ENCODE measurements around the gene CNIH3. TPM values are rescaled to one million over a fixed set of nuclear protein-coding genes. Genes with fewer than 3 reads are reported as not detected.

CNIH3 gene
- total RNA-seq, 3 donors from 2014 or later (not counting 1 experiment from before 2014, with no cell fraction given), result 2.8 to 5.4 (median 5.0) TPM

GRCh38 chr1:224760163-224760562 is 144.0 kb downstream of the CNIH3 start:
- 82% methylated on average over 2 of the region's 2 CpGs for WGBS (ENCODE audit: insufficient coverage)
- Histone ChIP-seq H3K36me3 (ENCODE audit: control insufficient read depth, insufficient read depth, low read length) (no peaks in the 10 kb centered on the region), H3K27ac (ENCODE audit: low read length) (no peak overlapping the region), H3K9me3 (ENCODE audit: control insufficient read depth, insufficient read depth, low read length) (no peaks in the 10 kb centered on the region), H3K4me1 (ENCODE audit: control insufficient read depth, insufficient read depth, low read length) (no peaks in the 10 kb centered on the region), H3K4me3 (ENCODE audit: low read length) (no peak overlapping the region), H3K27me3 (ENCODE audit: control insufficient read depth, insufficient read depth, low read length) (no peaks in the 10 kb centered on the region)
- no peak for TF ChIP-seq CTCF (IDR thresholded peaks at IDR 0.05)
- peaks cover 13% of the 10 kb centered on the region for H3K36me3 Mint-ChIP-seq
- peaks cover 4 to 7% of the 10 kb centered on the region in 2 donors for H3K9me3 Mint-ChIP-seq
- H3K27ac Mint-ChIP-seq, result no peak overlapping the region
- intact Hi-C loops (cut with micrococcal nuclease), result no loop called here
- no peak for ATAC-seq
- H3K4me1 Mint-ChIP-seq, result no peaks in the 10 kb centered on the region
- no peak overlapping the region for H3K4me3 Mint-ChIP-seq
- H3K27me3 Mint-ChIP-seq (ENCODE audit: low read depth in 2 of 2), result peaks cover 0 to 3% of the 10 kb centered on the region in 2 donors
- no peak for DNase-seq

GRCh38 chr1:224761245-224761644 is 145.1 kb downstream of the CNIH3 start:
- 76% methylated on average over 1 of the region's 1 CpG for WGBS (ENCODE audit: insufficient coverage)
- peaks cover 13% of the 10 kb centered on the region for H3K36me3 Mint-ChIP-seq
- DNase-seq (no peak), ATAC-seq (no peak)
- no peak for TF ChIP-seq CTCF (IDR thresholded peaks at IDR 0.05)
- H3K36me3 ChIP-seq (ENCODE audit: control insufficient read depth, insufficient read depth, low read length), result no peaks in the 10 kb centered on the region
- H3K4me3 ChIP-seq (ENCODE audit: low read length), result no peak overlapping the region
- no peak overlapping the region for H3K4me3 Mint-ChIP-seq
- H3K9me3 ChIP-seq (ENCODE audit: control insufficient read depth, insufficient read depth, low read length), result no peaks in the 10 kb centered on the region
- no peak overlapping the region for H3K27ac ChIP-seq (ENCODE audit: low read length)
- H3K27me3 Mint-ChIP-seq (ENCODE audit: low read depth in 2 of 2), result peaks cover 0 to 3% of the 10 kb centered on the region in 2 donors
- no peaks in the 10 kb centered on the region for H3K4me1 ChIP-seq (ENCODE audit: control insufficient read depth, insufficient read depth, low read length)
- no peaks in the 10 kb centered on the region for H3K4me1 Mint-ChIP-seq
- no peak overlapping the region for H3K27ac Mint-ChIP-seq
- H3K9me3 Mint-ChIP-seq, result peaks cover 4 to 7% of the 10 kb centered on the region in 2 donors
- H3K27me3 ChIP-seq (ENCODE audit: control insufficient read depth, insufficient read depth, low read length), result no peaks in the 10 kb centered on the region
- intact Hi-C loops (cut with micrococcal nuclease), result no loop called here

- Histone ChIP-seq H3K4me3 (ENCODE audit: low read length) (no peak overlapping the region), H3K9me3 (ENCODE audit: control insufficient read depth, insufficient read depth, low read length) (no peaks in the 10 kb centered on the region), H3K27ac (ENCODE audit: low read length) (no peak overlapping the region), H3K4me1 (ENCODE audit: control insufficient read depth, insufficient read depth, low read length) (no peaks in the 10 kb centered on the region), H3K36me3 (ENCODE audit: control insufficient read depth, insufficient read depth, low read length) (no peaks in the 10 kb centered on the region), H3K27me3 (ENCODE audit: control insufficient read depth, insufficient read depth, low read length) (no peaks in the 10 kb centered on the region)
- intact Hi-C loops (cut with micrococcal nuclease), result no loop called here
- WGBS (ENCODE audit: insufficient coverage), result 45% methylated on average over 1 of the region's 2 CpGs
- DNase-seq (no peak), ATAC-seq (no peak)
- no peaks in the 10 kb centered on the region for H3K4me1 Mint-ChIP-seq
- H3K9me3 Mint-ChIP-seq, result peaks cover 4 to 7% of the 10 kb centered on the region in 2 donors
- H3K27me3 Mint-ChIP-seq (ENCODE audit: low read depth in 2 of 2), result peaks cover 4 to 6% of the 10 kb centered on the region in 2 donors
- no peak for TF ChIP-seq CTCF (IDR thresholded peaks at IDR 0.05)
- H3K27ac Mint-ChIP-seq, result no peak overlapping the region
- H3K36me3 Mint-ChIP-seq, result peaks cover 13% of the 10 kb centered on the region
- no peak overlapping the region for H3K4me3 Mint-ChIP-seq
These were observed 145.9 kb downstream of the CNIH3 start for GRCh38 chr1:224762046-224762445.

GRCh38 chr1:224762701-224763100 is 146.6 kb downstream of the CNIH3 start:
- no peak for TF ChIP-seq CTCF (IDR thresholded peaks at IDR 0.05)
- Histone ChIP-seq H3K36me3 (ENCODE audit: control insufficient read depth, insufficient read depth, low read length) (no peaks in the 10 kb centered on the region), H3K27ac (ENCODE audit: low read length) (no peak overlapping the region), H3K4me1 (ENCODE audit: control insufficient read depth, insufficient read depth, low read length) (no peaks in the 10 kb centered on the region), H3K4me3 (ENCODE audit: low read length) (no peak overlapping the region), H3K27me3 (ENCODE audit: control insufficient read depth, insufficient read depth, low read length) (no peaks in the 10 kb centered on the region), H3K9me3 (ENCODE audit: control insufficient read depth, insufficient read depth, low read length) (no peaks in the 10 kb centered on the region)
- H3K27me3 Mint-ChIP-seq (ENCODE audit: low read depth in 2 of 2), result peaks cover 10 to 11% of the 10 kb centered on the region in 2 donors
- H3K27ac Mint-ChIP-seq, result no peak overlapping the region
- ATAC-seq (no peak), DNase-seq (no peak)
- no peaks in the 10 kb centered on the region for H3K4me1 Mint-ChIP-seq
- H3K36me3 Mint-ChIP-seq, result peaks cover 13% of the 10 kb centered on the region
- no peak overlapping the region for H3K4me3 Mint-ChIP-seq
- intact Hi-C loops (cut with micrococcal nuclease), result no loop called here
- WGBS (ENCODE audit: insufficient coverage), result 82% methylated on average over 3 of the region's 3 CpGs
- peaks cover 4 to 7% of the 10 kb centered on the region in 2 donors for H3K9me3 Mint-ChIP-seq
